Stimulated activated CD8-positive, alpha-beta memory T cell treated with anti-CD3 and anti-CD28 coated beads, Interleukin-2, amount 100 ng/mL, for 1 hour (primary cell): ENCODE measurements around the gene TRPM2.
A peak's percentile ranks its signal among the peaks of the same experiment; 100 is the strongest.
"Not testable (repeated sequence)": the region's sequence is repeated elsewhere in the genome, so short reads cannot be mapped to it uniquely, and the experiment has no call there.

Experiments
- DNase-seq, 2 donors: peaks; one replicate each; pipeline ENCODE4 v3.0.0-alpha.2; 2020; ENCODE audit warnings: low read depth in 2 of 2

The TRPM2 gene

DNA sequence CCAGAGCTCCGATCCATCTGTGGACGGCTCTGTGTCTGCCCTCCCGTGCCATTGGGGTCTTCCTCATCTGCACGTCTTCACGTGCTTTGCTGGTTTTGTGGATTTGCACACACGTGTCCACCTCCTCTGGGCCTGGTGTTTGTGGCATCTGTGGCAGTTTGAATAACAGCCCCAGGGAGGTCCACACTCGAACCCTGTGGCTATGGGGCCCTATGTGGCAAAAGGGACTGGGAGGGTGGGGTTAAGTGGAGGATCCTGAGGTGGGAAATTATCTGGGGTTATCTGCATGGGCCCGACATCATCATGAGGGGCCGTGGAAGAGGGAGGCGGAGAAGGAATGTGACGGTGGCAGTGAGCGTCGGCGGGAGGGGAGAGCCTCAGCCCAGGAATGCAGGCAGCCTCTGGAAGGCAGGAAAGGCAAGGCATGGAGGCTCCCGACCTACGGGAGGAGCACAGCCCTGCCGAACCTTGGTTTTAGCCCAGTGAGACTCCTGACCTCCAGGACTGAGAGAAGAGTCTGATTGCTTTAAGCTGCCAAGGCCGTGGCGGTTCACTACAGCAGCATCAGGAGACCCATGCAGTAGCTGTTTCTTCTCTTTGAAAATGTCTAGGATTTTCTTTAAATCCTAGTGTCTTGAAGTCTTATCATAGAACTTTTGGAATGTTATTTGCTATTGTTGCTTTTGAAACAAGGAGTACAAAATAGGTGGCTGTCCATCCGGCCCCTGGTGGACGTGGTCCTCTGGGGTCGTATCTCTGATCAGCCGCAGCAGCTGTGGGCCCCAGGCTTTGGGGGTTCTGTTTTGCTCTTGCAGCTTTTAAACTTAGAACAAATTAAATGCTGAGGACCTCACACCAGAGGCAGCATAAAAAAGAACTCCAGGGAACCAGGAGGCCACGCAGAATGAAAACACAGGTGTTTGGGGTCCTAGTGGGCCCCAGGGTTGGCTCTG, 61.9 kb downstream of the TRPM2 start:
- no peak for DNase-seq

DNA sequence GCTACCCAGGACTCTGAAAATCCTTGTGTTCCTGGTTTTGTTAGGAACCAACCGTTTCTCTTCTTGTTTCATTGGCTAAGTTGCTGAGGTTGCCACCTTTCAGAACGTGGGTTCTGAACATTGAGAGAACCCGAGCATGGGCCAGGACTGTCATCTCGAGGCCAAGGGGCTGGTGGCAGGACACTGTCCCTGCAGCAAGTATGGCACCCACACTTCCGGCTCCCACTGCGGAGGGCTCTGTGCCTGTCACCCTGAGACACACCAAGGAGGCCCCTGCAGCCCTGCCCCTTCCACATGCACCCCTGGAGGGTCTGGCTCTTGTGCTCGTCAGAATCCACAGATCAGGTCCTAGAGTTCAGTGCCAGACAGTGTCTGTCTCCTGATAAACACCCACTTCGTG, 62.8 kb downstream of the TRPM2 start:
- no peak for DNase-seq

DNA sequence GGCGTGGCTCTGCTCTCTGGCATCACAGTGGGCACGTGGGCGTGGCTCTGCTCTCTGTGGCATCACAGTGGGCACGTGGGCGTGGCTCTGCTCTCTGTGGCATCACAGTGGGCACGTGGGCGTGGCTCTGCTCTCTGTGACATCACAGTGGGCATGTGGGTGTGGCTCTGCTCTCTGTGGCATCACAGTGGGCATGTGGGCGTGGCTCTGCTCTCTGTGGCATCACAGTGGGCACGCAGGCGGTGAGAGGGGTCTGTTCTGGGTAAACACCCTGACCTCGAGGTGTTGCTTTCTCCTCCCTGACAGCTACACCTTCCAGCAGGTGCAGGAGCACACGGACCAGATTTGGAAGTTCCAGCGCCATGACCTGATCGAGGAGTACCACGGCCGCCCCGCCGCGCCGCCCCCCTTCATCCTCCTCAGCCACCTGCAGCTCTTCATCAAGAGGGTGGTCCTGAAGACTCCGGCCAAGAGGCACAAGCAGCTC, 64.2 kb downstream of the TRPM2 start:
- not testable (repeated sequence) for DNase-seq

DNA sequence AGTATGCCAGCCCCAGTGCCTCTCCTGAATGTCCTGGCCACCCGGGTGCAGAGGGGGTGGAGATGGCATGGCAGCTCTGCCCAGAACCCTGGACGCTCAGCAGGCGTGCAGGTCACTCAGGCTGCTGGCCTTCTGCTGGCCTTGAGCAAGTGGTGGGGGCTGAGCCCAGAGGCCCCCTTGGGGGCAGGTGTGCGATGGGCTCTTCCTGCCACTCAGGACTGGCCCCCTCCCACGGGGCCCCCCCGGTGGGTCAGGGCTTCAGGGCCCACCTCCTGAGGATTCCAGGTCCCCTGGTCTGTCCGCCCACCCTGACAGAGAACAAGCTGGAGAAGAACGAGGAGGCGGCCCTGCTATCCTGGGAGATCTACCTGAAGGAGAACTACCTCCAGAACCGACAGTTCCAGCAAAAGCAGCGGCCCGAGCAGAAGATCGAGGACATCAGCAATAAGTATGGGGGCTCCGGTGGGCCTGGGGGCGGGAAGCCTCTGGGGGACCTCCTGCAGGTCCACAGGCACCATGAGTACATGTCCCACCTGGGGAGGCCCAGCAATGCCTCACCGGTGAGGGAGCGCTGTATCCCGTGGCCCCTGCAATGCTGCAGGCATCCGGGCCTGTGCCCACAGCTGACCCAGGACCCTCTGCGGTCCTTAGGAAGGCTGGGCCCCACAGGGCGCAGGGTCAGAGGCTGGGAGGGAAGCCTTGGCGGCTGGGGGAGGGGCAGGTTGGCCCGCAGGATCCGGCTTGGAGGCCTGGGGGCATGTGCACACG, 64.9 kb downstream of the TRPM2 start:
- DNase-seq: no peak

DNA sequence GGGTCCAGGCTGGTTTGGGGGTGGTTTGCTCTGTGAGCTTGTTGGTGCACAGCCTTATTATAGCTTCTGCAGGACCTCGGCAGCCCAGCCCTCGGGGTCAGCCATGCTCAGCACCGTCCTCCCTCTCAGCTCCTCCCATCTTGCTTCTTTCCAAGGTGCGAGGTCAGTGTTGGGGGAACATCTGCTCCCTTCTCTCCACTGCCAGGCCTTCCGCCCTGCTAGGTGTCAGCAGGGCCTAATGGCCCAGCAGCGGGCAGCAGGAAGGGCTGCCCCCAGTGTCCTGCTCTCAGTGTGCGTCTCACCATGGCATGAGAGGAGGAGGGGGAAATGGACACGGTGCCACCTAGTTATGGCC, 65.4 kb downstream of the TRPM2 start:
- DNase-seq: no peak

DNA sequence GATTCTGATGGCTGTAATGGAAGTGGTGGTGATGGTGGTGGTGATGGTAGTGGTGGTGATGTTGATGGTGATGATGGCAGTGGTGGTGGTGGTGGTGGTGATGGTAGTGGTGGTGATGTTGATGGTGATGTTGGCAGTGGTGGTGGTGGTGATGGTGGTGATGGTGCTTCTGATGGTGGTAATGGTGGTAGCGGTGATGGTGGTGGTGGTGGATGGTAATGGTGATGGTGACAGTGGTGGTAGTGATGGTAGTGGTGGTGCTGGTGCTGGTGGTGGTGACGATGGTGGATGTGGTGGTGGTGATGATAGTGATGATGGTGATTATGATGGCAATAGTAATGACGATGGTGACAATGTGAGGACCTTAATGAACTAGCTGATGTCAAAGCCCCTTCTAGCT, 66.3 kb downstream of the TRPM2 start:
- no peak for DNase-seq

DNA sequence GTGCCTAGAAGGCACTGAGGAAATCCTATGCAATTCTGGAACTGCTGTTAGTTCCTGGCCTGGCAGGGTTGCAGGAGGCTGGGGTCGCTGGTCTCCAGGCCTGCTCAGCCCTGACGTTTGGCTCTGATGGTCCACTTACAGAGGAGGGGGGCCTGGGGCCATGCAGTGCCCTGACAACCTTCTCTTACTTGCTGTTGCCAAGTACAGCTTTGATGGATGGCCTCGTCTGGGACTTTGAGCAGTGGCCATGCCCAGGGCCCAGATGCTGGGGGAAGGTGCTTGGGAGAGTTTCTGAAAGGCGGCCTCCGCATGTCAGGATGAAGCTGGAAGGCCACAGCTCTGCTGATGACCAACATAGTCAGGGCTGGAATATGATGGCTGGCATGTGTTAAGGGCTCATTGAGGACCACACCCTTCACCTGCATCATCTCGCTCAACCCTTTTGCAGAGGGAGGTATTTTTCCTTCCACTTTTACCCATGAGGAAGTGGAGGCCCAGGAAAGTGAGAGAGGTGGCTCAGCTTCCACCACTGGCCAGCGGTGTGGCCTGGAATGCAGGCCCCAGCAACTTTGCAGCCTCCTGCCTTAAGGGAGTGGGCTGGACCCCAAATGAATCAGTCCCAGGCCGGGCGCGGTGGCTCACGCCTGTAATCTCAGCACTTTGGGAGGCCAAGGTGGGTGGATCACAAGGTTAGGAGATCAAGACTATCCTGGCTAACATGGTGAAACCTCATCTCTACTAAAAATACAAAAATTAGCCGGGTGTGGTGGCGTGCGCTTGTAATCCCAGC, 67.2 kb downstream of the TRPM2 start:
- no peak for DNase-seq

DNA sequence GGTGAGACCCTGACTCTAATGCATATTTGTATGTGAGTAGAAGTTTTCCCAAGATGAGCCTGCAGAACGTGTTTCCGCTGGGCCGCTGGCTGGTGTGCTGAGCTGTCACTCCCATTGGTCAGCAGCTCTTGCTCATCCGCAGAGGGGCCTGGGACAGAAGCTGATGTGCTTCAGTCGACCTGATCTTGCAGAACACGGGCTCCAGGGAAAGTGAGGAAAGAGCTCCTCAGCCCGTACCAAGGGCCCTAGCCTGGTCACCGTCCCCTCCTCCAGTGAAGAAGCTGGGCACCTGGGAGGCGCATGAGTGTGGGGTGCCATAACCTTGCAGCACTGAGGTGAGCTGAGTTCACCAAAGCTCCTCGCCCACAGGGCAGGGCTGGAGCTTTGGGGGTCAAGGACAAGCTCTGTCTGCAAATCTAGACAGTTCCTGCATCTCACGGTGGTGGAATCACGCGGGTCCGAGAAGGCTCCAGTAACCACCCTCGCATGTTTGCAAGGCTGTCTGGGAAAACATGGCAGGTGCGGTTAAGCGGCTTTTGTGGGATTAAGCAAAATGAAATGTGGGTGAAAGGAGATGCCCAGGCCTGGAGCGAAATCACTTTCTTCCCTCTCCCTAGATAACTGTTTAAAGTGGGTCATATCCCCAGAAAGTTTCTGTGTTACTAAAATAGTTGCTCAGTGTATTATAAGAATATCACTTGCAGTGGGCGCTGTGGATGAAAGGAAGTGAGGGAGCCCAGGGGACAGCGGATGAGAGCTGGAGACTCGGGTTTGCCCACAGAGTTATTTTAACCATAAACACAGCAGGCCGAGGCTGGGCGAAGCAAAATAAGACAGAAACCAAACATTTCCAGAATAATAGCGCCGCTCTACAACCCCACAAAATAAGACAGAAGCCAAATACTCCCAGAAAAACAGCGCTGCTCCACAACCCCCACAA, 68.8 kb downstream of the TRPM2 start:
- DNase-seq: no peak

DNA sequence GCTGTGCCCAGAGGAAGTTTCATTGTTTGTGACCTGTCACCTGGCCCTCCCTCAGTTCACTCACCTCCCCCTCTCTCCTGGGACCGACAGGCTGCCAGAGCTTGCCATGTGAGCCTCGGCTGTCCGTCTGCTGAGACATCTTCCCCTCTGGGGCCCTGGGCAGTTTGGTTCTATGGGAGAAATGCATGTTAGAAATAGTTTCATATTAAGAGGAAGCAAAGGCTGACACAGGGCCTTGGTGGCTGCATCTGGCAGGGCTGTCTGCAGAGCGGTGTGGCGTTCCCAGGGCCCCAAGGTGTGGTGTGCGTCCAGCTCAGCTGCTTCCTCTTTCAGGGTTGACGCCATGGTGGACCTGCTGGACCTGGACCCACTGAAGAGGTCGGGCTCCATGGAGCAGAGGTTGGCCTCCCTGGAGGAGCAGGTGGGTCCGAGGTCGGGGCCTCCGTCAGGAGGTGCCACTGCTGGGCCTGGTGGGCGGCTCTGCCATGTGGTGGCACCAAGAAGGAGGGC, 69.9 kb downstream of the TRPM2 start:
- no peak for DNase-seq

DNA sequence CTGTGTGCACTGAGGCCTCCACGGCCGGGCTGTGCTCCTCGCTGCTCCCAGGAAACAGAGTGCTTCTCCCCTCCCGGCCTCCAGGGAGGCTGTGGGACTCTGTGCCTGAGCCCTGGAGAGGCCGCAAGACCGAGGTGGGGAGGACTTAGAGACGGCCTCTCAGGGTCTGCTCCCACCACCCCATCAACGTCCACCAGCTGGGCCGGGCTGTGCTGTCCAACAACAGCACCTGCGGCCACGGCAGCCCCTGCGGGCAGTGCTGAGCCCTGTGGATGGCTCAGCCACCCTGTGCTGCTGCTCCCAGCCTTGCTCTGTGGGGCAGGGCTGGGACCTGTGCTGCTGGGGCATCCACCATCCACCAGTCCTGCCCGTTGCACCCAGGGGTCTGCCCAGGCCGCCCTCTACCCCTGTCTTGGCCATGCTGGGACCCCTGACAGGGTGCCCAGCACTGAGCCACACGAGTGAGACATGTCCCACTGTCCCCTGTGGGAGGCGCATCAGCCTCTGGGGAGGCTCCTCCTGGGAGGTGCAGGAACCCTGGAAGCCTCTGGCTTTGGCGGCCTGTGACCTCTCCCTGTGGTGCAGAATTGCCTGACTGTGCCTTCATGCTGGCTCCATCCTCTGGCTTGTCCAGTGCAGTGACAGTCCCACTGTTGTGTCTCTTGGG, 70.7 kb downstream of the TRPM2 start:
- no peak for DNase-seq

DNA sequence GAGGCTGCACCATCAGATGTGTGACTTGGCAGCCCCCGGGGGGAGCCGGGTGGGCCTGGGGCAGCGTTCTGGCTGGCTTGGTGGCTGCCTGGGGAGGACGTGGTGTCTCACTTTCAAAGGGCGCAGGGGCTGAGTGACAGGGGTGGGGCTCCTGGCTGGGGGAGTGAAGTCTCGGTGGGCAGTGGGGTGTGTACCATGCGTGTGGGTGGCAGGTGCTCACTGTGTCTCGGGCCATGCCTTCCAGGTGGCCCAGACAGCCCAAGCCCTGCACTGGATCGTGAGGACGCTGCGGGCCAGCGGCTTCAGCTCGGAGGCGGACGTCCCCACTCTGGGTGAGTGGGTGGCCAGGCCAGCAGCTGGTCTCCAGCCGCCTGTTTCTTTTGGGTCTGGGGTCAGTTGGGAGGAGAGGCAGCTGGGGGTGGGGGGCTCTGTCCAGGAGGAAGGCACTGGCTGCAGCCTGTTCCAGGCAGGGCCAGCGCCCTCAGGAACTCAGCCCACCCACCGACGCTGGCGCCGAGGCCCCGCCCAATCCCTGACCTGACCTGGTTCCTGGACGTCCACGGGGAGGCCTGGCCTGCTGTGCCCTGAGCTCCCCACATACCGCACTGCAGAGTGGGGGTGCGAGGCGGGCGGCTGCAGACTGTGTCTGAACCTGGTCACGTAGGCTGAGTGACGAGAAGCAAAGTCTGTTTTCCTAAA, 71.3 kb downstream of the TRPM2 start:
- DNase-seq: no peak

DNA sequence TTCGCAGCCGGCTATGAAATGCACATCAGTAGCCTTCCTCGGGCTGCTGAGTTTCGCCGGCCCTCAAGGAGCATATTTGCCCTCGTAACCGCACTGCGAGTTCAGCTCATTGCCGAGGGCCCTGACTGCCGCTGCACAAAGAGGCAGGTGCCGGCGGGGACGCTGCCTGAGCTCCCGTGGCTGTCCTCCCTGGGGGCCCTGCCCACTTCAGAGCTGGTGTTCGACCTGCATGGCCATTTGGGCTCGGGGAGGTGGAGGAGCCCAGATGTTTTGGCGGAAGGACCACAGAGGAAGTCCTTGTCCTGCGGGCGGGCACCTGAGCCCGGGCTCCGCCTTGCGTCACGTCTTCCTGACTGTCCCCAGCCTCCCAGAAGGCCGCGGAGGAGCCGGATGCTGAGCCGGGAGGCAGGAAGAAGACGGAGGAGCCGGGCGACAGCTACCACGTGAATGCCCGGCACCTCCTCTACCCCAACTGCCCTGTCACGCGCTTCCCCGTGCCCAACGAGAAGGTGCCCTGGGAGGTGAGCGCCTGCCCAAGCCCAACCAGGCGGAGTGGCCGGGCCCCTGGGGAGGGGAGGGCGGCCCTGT, 72.0 kb downstream of the TRPM2 start:
- no peak for DNase-seq

DNA sequence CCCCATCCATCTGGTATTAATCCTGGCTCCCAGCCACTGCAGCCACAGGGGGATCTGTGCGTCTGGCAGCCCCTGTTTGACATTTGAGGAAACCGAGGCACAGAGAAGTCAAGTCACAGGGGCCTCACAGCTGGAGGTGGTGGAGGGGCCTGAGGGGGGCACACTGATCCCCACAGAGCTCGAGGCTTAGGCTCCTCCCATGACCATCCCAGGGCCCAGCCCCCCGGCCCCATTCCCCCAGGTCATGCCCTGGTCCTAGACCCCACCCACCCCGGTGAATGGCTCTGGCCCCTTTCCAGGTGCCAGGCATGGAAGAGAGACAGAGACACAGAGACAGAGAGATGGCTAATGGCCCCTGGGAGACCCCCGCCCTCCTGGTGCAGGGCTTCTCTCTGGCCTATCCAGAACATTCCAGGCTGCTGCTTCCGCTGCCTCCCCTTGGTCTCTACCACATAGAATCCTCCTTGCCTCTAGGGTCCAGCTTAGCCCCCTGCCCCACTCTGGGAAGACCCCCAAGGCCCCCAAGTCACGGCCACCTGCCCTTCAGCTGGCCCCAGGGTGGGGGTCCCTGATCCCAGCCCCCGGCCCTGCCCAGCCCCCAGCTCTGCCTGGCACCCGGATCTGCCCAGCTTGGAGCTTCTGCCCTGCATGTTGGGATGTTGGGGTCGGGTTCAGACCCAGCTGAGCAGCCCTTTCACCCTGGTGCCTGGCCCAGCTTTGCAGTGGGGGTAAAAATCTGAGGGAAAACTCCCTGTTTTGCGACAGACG, 72.7 kb downstream of the TRPM2 start:
- no peak for DNase-seq

DNA sequence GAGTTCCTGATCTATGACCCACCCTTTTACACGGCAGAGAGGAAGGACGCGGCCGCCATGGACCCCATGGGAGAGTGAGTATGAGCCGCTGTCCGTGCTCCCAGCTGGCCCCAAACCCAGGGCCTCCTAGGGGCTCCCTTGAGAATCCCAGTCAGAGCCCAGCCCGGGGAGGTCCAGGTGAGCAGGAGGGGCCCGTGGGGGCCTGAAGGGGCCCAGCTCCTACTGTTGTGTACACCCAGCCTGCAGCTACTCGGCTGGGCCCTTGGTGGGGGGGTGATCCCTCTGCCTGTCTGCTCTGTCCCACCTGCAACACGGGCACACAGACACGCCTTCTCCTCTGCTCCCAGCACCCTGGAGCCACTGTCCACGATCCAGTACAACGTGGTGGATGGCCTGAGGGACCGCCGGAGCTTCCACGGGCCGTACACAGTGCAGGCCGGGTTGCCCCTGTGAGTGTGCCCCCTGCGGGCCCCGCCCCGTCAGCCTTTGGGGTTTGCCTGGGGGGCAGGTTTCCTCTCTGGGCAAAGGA, 73.3 kb downstream of the TRPM2 start:
- no peak for DNase-seq

DNA sequence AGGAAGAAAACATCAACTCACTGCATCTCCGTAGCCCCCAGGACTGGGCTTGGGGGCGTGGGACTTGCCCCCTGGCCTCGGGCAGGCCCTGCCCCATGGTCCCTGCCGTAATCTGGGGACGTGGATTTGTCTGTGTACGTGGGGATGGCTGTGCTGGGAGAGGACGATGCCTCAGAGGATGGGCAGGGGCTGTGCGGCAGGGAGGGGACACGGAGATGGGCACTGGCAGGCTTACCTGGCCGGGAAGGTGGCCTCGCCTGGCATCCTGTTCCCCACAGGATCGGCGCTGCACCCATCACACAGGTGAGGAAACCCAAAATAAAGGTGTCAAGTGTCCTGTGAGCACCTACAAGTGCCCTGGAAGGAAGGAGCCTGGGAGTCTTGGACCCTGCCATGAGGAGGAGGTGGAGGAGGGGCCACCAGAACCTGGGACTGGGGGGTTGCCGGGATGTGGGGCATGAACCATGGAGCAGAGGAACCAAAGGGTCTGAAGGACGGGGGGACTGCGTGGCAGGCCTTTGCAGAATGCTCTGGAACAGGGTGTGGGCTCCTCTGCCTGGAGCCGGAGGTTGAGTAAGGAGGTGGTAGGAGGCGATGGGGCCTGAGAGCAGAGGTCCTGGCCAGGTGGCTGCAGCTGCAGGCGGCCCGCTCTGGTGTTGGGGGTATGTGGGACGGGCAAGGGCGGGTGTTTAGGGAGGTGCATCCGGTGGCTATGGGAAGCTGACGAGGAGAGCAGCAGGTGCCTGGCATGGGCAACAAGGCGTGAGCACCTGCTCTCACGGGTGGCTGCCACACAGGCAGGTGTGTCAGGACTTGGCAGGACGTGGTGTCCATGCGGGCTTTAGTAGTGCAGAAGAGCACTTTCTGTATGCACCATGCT, 74.1 kb downstream of the TRPM2 start:
- DNase-seq: no peak

DNA sequence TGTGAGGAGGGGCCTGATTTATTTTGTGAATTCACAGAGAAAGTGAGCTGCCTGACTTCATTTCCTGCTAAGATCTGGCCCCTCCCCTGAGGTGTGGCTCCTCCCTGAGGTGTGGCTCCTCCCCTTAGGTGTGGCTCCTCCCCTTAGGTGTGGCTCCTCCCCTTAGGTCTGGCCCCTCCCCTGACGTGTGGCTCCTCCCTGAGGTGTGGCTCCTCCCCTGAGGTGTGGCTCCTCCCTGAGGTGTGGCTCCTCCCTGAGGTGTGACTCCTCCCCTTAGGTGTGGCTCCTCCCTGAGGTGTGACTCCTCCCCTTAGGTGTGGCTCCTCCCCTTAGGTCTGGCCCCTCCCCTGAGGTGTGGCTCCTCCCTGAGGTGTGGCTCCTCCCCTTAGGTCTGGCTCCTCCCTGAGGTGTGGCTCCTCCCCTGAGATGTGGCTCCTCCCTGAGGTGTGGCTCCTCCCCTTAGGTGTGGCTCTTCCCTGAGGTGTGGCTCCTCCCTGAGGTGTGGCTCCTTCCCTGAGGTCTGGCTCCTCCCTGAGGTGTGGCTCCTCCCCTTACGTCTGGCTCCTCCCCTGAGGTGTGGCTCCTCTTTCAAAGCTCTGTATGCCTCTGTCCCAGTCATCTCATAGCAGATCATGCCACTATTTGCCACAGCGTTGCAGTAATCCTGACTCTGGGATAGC, 75.0 kb downstream of the TRPM2 start:
- DNase-seq: peak in 1 of 2 donors; percentile 10

DNA sequence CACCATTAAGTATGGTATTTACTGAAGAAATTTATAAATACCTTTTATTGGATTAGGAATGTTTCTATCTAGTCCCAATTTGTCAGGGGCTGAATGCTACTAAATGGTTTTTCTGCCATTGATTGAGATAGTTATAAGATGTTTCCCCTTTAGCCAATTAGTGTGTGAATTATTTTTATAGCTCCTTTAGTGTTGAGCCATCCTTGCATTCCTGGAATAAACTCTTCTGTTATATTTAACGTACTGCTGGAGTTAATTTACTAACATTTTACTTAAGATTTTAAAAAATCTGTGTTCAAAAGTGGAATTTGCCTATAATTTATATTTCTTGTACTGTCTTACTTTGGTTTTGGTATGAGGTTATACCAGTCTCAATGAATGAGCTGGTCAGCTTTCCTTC, 76.5 kb downstream of the TRPM2 start:
- DNase-seq: no peak
